Spinal cord (tissue), 10 donors: ENCODE measurements around the gene PAPPA. TPM values are rescaled to one million over a fixed set of nuclear protein-coding genes. Genes with fewer than 3 reads are reported as not detected.

Experiments used
- DNase-seq, 6 donors: peaks; one replicate each; pipeline versions ENCODE4 v3.0.0 to v3.0.0-alpha.2; 2013 to 2015; ENCODE audit warnings: low spot score in 6 of 6, low read depth in 4 of 6
- H3K27ac ChIP-seq: one replicate; pipeline ENCODE4 v1.5.1; 2013; ENCODE audit warnings: low read depth, low read length, control low read depth
- H3K27me3 ChIP-seq: one replicate; pipeline ENCODE4 v1.6.1; 2013; ENCODE audit warnings: low read length; ENCODE audit not compliant: control insufficient read depth, insufficient read depth
- H3K36me3 ChIP-seq: one replicate; pipeline ENCODE4 v1.6.1; 2013; ENCODE audit warnings: low read length; ENCODE audit not compliant: control insufficient read depth, insufficient read depth
- H3K4me1 ChIP-seq: one replicate; pipeline ENCODE4 v1.6.1; 2013; ENCODE audit warnings: low read length; ENCODE audit not compliant: control insufficient read depth, insufficient read depth
- H3K4me3 ChIP-seq: one replicate; pipeline ENCODE4 v1.5.1; 2013; ENCODE audit warnings: low read depth, low read length, control low read depth
- H3K9me3 ChIP-seq: one replicate; pipeline ENCODE4 v1.6.1; 2013; ENCODE audit warnings: low read length; ENCODE audit not compliant: control insufficient read depth, insufficient read depth
- WGBS: methylation state at CpG from one replicate; pipeline ENCODE4 v1.1.5; 2013; ENCODE audit warnings: missing lambda C conversion rate; ENCODE audit not compliant: insufficient coverage; 5-methylcytosine and 5-hydroxymethylcytosine counted together
- polyA plus RNA-seq, 2 donors: library from polyadenylated mRNA; unstranded; fragments of 120-200 nt; gene quantifications; one replicate each; pipeline ENCODE4 v1.2.1, GENCODE V29; 2013; ENCODE audit not compliant: insufficient read length in 2 of 2
- total RNA-seq, 2 donors: library from RNA; depleted of rRNA in 1 of 2; stranded (reverse); fragments of 120-200 nt in 1 of 2; fragments of >200 nt in 1 of 2; gene quantifications; one replicate each; pipeline versions ENCODE4 v1.2.3 to v1.2.4, GENCODE V29; 2013 to 2014
- donor health status: healthy.

Gene PAPPA
- total and polyA plus RNA-seq, 4 donors, result 2.4 to 6.2 (median 3.6) TPM

GRCh38 chr9:116267021-116267420, 113.4 kb downstream of the PAPPA start:
- H3K4me3 ChIP-seq, result no peak overlapping the region
- H3K36me3 ChIP-seq, result no peaks in the 10 kb centered on the region
- DNase-seq, result peak in 1 of 6 donors; percentile 83
- no CpG with 5 or more reads among the region's 1 CpG for WGBS
- H3K9me3 ChIP-seq, result no peaks in the 10 kb centered on the region
- no peaks in the 10 kb centered on the region for H3K27me3 ChIP-seq
- no peak overlapping the region for H3K27ac ChIP-seq
- H3K4me1 ChIP-seq, result no peaks in the 10 kb centered on the region

- H3K4me1 ChIP-seq, result no peaks in the 10 kb centered on the region
- H3K9me3 ChIP-seq, result no peaks in the 10 kb centered on the region
- H3K4me3 ChIP-seq, result no peak overlapping the region
- peaks cover 8% of the 10 kb centered on the region for H3K27me3 ChIP-seq
- no peak for DNase-seq
- no peak overlapping the region for H3K27ac ChIP-seq
- WGBS, result no CpG with 5 or more reads among the region's 2 CpGs
- no peaks in the 10 kb centered on the region for H3K36me3 ChIP-seq
Measured at GRCh38 chr9:116269250-116269649, 115.7 kb downstream of the PAPPA start.

GRCh38 chr9:116270546-116270945, 117.0 kb downstream of the PAPPA start:
- no peak for DNase-seq
- Histone ChIP-seq H3K27me3 (peaks cover 17% of the 10 kb centered on the region), H3K36me3 (no peaks in the 10 kb centered on the region), H3K4me1 (no peaks in the 10 kb centered on the region), H3K4me3 (no peak overlapping the region), H3K9me3 (no peaks in the 10 kb centered on the region), H3K27ac (no peak overlapping the region)
- no CpG with 5 or more reads among the region's 3 CpGs for WGBS

DNA sequence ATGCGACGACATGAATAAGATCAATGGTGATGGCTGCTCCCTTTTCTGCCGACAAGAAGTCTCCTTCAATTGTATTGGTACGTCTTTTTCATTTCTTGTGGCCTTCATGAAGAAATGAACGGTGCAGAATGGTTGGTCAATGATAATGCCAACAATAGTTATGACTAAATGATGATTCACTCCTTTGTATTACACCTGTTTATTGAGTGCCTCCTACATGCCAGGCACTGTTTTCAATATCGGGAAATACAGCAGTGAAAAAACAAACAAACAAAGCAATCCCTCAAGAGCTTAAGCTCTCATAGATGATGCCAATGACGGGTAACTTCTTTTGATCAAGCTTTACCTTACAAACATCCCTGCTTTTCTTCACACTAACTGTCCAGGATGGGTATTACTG, 117.7 kb downstream of the PAPPA start:
- WGBS, result 87% methylated on average over 5 of the region's 7 CpGs
- no peak for DNase-seq
- Histone ChIP-seq H3K27ac (no peak overlapping the region), H3K4me1 (no peaks in the 10 kb centered on the region), H3K27me3 (peaks cover 19% of the 10 kb centered on the region), H3K4me3 (no peak overlapping the region), H3K9me3 (no peaks in the 10 kb centered on the region), H3K36me3 (no peaks in the 10 kb centered on the region)

DNA sequence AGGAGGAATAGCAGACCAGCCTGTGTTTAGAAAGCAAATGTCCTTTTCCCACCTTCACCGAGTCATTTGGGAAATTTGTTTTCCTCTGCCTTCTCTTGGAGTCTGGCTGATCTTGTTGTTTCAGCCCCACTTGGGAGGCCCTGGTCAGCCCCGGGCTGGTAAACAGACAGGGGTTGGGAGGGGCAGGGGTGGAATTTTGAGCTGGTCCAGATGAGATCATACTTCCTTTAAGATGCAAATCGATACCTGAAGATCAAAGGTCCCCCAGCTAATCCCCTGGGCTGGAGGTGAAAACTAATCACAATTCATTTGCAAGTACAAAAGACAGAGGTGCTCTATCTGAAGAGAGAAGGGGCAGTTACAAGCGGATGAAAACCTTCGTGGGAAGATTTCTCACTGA, 118.4 kb downstream of the PAPPA start:
- WGBS, result 54% methylated on average over 3 of the region's 5 CpGs

GRCh38 chr9:116274293-116274692, 120.7 kb downstream of the PAPPA start:
- H3K27ac ChIP-seq, result no peak overlapping the region
- H3K4me1 ChIP-seq, result no peaks in the 10 kb centered on the region
- no peak for DNase-seq
- H3K4me3 ChIP-seq, result no peak overlapping the region
- no peaks in the 10 kb centered on the region for H3K36me3 ChIP-seq
- no peaks in the 10 kb centered on the region for H3K9me3 ChIP-seq
- H3K27me3 ChIP-seq, result peaks cover 28% of the 10 kb centered on the region
- no CpG with 5 or more reads among the region's 2 CpGs for WGBS

More for the DNA sequence above, 118.4 kb downstream of the PAPPA start:
- Histone ChIP-seq H3K27me3 (peaks cover 19% of the 10 kb centered on the region), H3K4me1 (no peaks in the 10 kb centered on the region), H3K9me3 (no peaks in the 10 kb centered on the region), H3K27ac (no peak overlapping the region), H3K4me3 (no peak overlapping the region), H3K36me3 (no peaks in the 10 kb centered on the region)
- no peak for DNase-seq

DNA sequence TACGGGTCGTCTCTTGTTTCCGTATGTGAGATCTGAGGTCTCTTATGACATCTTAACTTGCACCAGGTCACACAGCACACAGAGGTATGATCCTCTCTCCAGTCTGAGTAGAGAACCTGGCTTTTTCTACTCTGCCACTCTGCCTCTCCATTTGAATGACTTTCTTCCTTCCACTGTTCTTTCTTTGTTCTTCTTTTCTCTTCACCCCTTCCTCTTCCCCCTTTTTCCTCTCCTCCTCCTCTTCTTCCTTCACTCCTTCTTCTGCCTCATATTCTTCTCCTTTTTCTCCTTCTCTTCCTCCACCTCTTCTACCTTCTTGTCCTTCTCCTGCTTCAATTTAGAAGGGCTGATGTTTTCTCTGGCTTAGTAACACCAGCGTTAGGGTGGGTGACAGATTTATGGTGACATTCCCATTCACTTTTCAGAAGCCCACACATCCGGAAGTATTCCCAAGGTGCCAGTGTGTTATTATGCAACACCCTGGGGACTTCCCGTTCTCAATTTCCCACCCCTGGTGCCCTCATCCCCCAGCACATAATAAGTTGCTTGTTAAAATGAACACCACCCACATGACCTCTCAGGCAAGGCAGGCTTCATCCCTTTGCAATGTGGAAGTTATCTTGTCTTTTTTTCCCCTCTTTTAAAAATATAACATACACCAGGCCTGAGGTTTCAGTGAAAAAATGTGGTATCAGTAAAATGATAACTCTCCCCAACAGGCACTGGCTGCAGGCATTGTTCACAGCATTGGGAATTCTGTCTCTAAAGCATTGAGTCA, 122.0 kb downstream of the PAPPA start:
- WGBS, result 42% methylated on average over 3 of the region's 6 CpGs
- H3K27ac ChIP-seq, result no peak overlapping the region
- peaks cover 37% of the 10 kb centered on the region for H3K27me3 ChIP-seq
- no peaks in the 10 kb centered on the region for H3K4me1 ChIP-seq
- H3K4me3 ChIP-seq, result no peak overlapping the region
- H3K9me3 ChIP-seq, result no peaks in the 10 kb centered on the region
- no peaks in the 10 kb centered on the region for H3K36me3 ChIP-seq
- DNase-seq, result no peak

- Histone ChIP-seq H3K36me3 (no peaks in the 10 kb centered on the region), H3K4me3 (no peak overlapping the region), H3K27ac (no peak overlapping the region), H3K27me3 (peaks cover 40% of the 10 kb centered on the region), H3K9me3 (no peaks in the 10 kb centered on the region), H3K4me1 (no peaks in the 10 kb centered on the region)
- DNase-seq, result peak in 1 of 6 donors; percentile 60
Measured at GRCh38 chr9:116276196-116276493, 122.6 kb downstream of the PAPPA start.

GRCh38 chr9:116276651-116277121, 123.1 kb downstream of the PAPPA start:
- Histone ChIP-seq H3K9me3 (no peaks in the 10 kb centered on the region), H3K27me3 (peaks cover 43% of the 10 kb centered on the region), H3K4me3 (no peak overlapping the region), H3K4me1 (no peaks in the 10 kb centered on the region), H3K27ac (no peak overlapping the region), H3K36me3 (no peaks in the 10 kb centered on the region)
- WGBS, result 26% methylated on average over 3 of the region's 10 CpGs
- DNase-seq, result peak in 1 of 6 donors; percentile 32

DNA sequence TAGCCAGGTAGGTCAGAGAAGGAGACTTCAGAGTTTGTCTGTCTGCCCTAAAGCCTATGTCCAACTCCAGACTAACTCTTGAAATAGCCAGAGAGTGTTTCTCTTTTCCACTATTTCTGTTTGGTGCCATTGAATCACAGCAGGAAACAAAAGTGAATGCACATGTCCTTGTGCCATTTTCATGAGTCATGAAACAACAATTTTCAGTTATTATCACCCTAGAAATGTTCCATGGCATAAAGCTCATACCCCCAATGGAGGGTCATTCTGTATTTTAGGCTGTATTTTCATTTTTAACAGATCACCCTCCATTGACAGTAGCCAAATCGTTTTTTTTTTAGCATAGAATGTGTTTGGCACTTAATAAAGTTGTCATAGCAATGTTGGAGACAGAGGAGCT, 124.7 kb downstream of the PAPPA start:
- H3K4me1 ChIP-seq, result no peaks in the 10 kb centered on the region
- H3K9me3 ChIP-seq, result no peaks in the 10 kb centered on the region
- H3K27ac ChIP-seq, result no peak overlapping the region
- no CpG with 5 or more reads among the region's 1 CpG for WGBS
- no peak overlapping the region for H3K4me3 ChIP-seq
- no peak for DNase-seq
- peaks cover 43% of the 10 kb centered on the region for H3K27me3 ChIP-seq
- H3K36me3 ChIP-seq, result no peaks in the 10 kb centered on the region
